GM23338 (cell line): ENCODE measurements around the gene PTGER2.

ENCODE experiments used
- CREB1 ChIP-seq: fragments of 250-450 bp; sonication (Bioruptor Pico); IDR thresholded peaks from 2 replicates; pipeline ENCODE4 v1.5.0; 2020; ENCODE audit warnings: low read depth, mild to moderate bottlenecking, moderate library complexity
- CTCF ChIP-seq, 2 experiments: fragments of 200-600 bp in 1 of 2; sonication (generic) in 1 of 2; conservative IDR thresholded peaks; 2 replicates each; pipeline versions ENCODE4 v1.5.1 to v1.6.1; 2016 to 2017; ENCODE audit warnings: antibody characterized with exemption in 2 of 2, low read depth in 2 of 2, mild to moderate bottlenecking in 2 of 2, moderate library complexity in 1 of 2
- EZH2 ChIP-seq: fragments of 200-600 bp; sonication (generic); IDR thresholded peaks from one replicate; pipeline ENCODE4 v1.8.0; 2017; ENCODE audit warnings: antibody characterized with exemption, mild to moderate bottlenecking, low read depth; ENCODE audit not compliant: unreplicated experiment
- EZH2phosphoT487 ChIP-seq: fragments of 200-600 bp; sonication (generic); IDR thresholded peaks from one replicate; pipeline ENCODE4 v1.8.1; 2018; ENCODE audit warnings: antibody characterized with exemption; ENCODE audit not compliant: unreplicated experiment
- NANOG ChIP-seq: IDR thresholded peaks from 2 replicates; pipeline ENCODE4 v1.6.1; 2016; ENCODE audit warnings: antibody characterized with exemption, borderline replicate concordance
- POLR2AphosphoS5 ChIP-seq: IDR thresholded peaks from 2 replicates; pipeline ENCODE4 v1.6.1; 2016; ENCODE audit warnings: antibody characterized with exemption, low read depth
- REST ChIP-seq: IDR thresholded peaks from one replicate; pipeline ENCODE4 v1.6.1; 2018; ENCODE audit warnings: antibody characterized with exemption; ENCODE audit not compliant: unreplicated experiment
- TF ChIP-seq, protein P1 (sequence below): fragments of 250-450 bp; sonication (Bioruptor Pico); IDR thresholded peaks from 2 replicates; pipeline ENCODE4 v1.5.0; 2020; ENCODE audit warnings: mild to moderate bottlenecking, moderate library complexity
- TF ChIP-seq, protein P2 (sequence below): IDR thresholded peaks from 2 replicates; pipeline ENCODE4 v1.6.1; 2016; ENCODE audit warnings: antibody characterized with exemption

DNA sequence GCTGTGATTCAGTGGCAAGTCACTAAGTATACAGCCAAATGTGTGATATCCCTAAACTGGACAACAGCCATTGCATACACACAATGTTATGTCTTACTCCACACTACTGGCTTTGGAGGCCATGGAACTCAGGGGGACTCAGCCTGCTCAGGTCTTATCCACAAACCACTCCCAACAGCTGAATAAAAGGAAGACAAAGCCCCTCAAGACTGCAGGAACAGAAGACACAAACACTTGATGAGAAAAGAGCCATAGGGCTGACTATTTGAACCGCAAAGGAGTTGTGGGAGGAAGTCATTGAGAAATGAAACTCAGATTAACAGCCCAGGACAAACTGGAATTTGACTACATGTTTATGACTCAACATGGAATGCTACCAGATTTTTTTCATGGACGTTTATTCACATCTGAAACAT, 40.9 kb downstream of the PTGER2 start:
- no peak for TF ChIP-seq CTCF (conservative IDR thresholded peaks at IDR 0.05; ENCODE audit: low read depth in 2 of 2)
- no peak for TF ChIP-seq EZH2phosphoT487
- no peak for TF ChIP-seq CREB1 (CRISPR knock-in tag)
- no peak for TF ChIP-seq POLR2AphosphoS5
- TF ChIP-seq, protein P1, sequence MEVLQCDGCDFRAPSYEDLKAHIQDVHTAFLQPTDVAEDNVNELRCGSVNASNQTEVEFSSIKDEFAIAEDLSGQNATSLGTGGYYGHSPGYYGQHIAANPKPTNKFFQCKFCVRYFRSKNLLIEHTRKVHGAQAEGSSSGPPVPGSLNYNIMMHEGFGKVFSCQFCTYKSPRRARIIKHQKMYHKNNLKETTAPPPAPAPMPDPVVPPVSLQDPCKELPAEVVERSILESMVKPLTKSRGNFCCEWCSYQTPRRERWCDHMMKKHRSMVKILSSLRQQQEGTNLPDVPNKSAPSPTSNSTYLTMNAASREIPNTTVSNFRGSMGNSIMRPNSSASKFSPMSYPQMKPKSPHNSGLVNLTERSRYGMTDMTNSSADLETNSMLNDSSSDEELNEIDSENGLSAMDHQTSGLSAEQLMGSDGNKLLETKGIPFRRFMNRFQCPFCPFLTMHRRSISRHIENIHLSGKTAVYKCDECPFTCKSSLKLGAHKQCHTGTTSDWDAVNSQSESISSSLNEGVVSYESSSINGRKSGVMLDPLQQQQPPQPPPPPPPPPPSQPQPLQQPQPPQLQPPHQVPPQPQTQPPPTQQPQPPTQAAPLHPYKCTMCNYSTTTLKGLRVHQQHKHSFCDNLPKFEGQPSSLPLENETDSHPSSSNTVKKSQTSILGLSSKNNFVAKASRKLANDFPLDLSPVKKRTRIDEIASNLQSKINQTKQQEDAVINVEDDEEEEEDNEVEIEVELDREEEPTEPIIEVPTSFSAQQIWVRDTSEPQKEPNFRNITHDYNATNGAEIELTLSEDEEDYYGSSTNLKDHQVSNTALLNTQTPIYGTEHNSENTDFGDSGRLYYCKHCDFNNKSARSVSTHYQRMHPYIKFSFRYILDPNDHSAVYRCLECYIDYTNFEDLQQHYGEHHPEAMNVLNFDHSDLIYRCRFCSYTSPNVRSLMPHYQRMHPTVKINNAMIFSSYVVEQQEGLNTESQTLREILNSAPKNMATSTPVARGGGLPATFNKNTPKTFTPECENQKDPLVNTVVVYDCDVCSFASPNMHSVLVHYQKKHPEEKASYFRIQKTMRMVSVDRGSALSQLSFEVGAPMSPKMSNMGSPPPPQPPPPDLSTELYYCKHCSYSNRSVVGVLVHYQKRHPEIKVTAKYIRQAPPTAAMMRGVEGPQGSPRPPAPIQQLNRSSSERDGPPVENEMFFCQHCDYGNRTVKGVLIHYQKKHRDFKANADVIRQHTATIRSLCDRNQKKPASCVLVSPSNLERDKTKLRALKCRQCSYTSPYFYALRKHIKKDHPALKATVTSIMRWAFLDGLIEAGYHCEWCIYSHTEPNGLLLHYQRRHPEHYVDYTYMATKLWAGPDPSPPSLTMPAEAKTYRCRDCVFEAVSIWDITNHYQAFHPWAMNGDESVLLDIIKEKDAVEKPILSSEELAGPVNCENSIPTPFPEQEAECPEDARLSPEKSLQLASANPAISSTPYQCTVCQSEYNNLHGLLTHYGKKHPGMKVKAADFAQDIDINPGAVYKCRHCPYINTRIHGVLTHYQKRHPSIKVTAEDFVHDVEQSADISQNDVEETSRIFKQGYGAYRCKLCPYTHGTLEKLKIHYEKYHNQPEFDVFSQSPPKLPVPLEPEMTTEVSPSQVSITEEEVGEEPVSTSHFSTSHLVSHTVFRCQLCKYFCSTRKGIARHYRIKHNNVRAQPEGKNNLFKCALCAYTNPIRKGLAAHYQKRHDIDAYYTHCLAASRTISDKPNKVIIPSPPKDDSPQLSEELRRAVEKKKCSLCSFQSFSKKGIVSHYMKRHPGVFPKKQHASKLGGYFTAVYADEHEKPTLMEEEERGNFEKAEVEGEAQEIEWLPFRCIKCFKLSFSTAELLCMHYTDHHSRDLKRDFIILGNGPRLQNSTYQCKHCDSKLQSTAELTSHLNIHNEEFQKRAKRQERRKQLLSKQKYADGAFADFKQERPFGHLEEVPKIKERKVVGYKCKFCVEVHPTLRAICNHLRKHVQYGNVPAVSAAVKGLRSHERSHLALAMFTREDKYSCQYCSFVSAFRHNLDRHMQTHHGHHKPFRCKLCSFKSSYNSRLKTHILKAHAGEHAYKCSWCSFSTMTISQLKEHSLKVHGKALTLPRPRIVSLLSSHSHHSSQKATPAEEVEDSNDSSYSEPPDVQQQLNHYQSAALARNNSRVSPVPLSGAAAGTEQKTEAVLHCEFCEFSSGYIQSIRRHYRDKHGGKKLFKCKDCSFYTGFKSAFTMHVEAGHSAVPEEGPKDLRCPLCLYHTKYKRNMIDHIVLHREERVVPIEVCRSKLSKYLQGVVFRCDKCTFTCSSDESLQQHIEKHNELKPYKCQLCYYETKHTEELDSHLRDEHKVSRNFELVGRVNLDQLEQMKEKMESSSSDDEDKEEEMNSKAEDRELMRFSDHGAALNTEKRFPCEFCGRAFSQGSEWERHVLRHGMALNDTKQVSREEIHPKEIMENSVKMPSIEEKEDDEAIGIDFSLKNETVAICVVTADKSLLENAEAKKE (CRISPR knock-in tag): no peak
- TF ChIP-seq, protein P2, sequence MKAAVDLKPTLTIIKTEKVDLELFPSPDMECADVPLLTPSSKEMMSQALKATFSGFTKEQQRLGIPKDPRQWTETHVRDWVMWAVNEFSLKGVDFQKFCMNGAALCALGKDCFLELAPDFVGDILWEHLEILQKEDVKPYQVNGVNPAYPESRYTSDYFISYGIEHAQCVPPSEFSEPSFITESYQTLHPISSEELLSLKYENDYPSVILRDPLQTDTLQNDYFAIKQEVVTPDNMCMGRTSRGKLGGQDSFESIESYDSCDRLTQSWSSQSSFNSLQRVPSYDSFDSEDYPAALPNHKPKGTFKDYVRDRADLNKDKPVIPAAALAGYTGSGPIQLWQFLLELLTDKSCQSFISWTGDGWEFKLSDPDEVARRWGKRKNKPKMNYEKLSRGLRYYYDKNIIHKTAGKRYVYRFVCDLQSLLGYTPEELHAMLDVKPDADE: no peak
- TF ChIP-seq REST: no peak
- TF ChIP-seq EZH2: no peak
- TF ChIP-seq NANOG: no peak
